Nucleus accumbens (tissue), 56 donors: ENCODE data around the gene CCNB2.
"Not testable (repeated sequence)": the region's sequence is repeated elsewhere in the genome, so short reads cannot be mapped to it uniquely, and the experiment has no call there.

Source experiments
- DNase-seq, 56 donors: peaks; one replicate each; lab custom pipeline; 2025; lab: John Stamatoyannopoulos, UW

Gene CCNB2

GRCh38 chr15:59104912-59105732 lies at the start of gene CCNB2:
Gene CCNB2 (plus strand): TSS chr15:59105146. CDS start chr15:59105269, 123 bp downstream.
- DNase-seq, result peak in 54 of 56 donors; percentile 23 to 92 (median 77)

DNA sequence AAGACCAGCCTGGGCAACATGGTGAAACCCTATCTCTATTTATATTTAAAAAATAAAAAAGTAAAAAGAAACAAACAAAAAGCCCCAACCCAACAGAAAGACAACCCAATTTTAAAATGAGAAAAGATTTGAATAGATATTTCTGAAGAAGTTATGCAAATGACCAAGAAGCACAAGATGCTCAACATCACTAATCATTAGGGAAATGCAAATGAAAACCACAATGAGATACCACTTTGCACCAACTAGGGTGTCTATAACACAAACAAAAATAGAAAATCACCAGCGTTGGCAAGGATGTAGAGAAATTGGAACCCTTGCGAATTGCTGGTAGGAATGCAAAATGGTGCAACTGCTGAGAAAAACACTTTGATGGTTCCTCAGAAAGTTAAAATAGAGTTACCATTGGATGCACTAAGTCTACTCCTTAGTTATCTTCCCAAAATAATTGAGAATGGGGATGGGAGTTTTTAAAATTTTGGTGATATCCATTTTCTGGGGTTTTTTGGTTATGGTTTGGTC lies 45.8 kb upstream of the CCNB2 start:
- no peak for DNase-seq

DNA sequence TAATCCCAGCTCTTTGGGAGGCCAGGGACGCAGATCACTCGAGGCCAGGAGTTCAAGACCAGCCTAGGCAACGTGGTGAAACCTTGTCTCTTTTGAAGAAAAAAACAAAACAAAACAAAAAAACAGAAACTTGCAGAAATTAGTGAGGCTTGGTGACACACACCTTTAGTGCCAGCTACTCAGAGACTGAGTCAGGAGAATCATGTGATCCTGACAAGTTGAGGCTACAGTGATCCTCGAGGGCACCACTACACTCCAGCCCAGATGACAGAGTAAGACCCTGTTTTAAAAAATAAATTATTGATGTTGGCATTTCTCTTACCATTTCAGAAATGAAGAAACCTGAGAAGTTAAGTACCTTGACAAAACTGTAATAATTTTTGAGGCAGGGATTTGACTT lies 44.6 kb upstream of the CCNB2 start:
- no peak for DNase-seq

DNA sequence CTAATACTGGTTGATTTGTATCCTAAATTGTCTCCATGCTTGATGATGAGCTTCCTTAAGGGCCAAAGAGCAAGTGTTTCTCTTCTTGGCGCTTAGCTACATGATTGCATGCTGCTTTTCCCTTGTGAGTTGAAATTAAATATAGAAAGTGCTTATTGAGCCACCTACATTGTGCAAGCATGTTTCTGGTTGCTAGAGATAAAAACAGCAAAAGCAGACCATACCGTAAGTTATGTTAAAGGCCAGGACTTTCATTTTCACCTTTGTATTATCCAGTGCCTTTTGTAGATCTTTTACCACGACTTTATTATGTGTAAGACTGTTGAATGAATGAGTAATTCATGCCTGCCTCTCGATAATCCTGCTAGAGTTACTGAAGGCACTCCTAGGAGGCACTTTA lies 41.9 kb upstream of the CCNB2 start:
- no peak for DNase-seq

- DNase-seq, result no peak
These were observed 35.5 kb upstream of the CCNB2 start for GRCh38 chr15:59069430-59069829.

- DNase-seq, result no peak
These were observed 30.3 kb upstream of the CCNB2 start for GRCh38 chr15:59074607-59075006.

GRCh38 chr15:59087731-59088130 lies 17.2 kb upstream of the CCNB2 start:
- DNase-seq, result no peak

- DNase-seq, result no peak
These were observed 10.9 kb upstream of the CCNB2 start for GRCh38 chr15:59094077-59094476.

DNA sequence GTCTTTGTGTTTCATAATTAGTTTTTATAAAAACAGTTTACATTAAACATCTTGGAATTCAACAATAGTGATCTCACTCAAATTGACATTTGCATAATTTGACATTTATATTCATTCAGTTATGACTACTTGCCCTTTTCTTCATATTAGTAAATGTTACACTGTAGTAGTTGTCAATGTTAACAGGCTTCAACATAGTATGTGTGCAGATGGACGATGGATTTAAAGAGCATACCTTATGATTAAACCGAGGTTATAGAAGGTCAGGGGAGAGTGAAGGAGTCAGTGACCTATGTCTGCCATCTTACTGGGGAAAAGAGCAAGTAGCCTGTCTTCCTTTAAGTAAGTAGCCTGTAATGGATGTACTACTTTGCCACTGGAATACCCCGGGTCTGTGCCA lies 8.5 kb upstream of the CCNB2 start:
- DNase-seq, result no peak

GRCh38 chr15:59099162-59099685 lies 5.7 kb upstream of the CCNB2 start:
- DNase-seq, result no peak

DNA sequence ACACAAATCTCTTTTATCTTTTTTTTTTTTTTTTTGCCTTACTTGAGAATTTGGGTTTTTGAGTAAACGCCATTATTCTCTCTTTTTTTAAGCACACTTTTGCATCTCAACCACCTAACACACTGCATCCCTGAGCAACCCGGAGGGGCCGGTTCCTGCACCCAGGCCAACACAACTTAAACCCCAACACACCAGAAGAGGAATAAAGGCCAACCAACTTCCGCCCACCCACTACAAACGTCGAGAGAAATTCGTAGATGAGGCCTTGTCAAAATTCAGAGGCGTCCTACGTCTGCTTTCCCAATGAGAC lies 389 bp upstream of the CCNB2 start:
- DNase-seq, result peak in 6 of 56 donors; percentile 12 to 51 (median 30)

DNA sequence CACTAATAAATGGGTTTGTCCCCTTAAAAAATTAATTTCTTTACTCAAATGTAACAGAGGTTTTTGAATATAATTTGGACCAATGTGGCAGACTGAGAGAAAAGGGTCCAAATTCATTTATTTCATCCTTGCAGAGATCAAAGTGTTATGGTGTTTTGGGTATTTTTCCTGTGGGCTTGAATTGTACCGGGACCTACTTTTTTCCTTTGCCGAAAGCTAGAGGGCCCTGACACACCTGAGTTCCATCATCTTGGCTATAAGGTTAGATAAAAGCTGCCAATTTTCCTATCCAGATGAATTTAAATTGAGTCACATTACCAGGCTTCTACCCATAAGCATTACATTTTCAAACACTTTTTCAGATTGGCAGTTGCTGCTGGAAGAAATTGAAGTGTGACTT lies 908 bp downstream of the CCNB2 start:
- DNase-seq, result no peak

DNA sequence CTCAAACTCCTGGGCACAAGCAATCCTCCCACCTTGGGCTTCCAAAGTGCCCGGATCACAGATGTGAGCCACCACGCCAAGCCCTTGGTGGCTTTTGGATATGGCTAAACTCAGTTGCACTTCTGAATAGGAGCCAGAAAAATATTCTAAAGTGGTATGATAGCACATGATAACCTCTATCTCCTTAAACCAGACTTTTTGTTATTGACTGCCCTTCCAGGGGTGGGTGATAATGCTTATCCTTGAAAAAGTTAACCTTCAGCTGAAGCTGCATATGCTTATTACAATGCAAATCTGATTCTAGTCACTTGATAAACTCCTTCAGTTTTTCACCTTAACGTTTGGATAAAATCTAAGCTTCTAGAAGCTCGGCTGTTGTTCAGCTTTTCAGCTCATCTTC lies 6.3 kb downstream of the CCNB2 start:
- DNase-seq, result no peak

DNA sequence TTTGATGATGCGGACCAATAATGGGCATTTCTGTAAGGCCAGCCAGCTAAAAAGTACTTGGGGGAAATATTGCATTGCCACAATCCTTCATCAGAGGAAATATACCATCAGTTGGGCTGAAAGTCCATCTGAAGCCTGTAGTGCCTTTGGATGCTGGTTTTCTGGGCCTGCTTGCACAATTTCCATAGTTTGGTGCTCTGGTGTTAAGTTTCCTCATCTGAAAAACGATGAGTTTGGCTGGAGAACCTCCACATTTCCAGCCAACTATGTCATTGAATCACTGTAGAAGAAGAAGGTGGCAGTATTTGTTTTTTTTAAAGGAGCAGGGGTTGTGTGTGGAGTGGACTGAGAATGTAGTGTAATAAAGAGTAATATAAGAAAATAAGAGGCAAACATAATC lies 10.1 kb downstream of the CCNB2 start:
- DNase-seq, result no peak

GRCh38 chr15:59116141-59116540 lies 11.2 kb downstream of the CCNB2 start:
- no peak for DNase-seq

DNA sequence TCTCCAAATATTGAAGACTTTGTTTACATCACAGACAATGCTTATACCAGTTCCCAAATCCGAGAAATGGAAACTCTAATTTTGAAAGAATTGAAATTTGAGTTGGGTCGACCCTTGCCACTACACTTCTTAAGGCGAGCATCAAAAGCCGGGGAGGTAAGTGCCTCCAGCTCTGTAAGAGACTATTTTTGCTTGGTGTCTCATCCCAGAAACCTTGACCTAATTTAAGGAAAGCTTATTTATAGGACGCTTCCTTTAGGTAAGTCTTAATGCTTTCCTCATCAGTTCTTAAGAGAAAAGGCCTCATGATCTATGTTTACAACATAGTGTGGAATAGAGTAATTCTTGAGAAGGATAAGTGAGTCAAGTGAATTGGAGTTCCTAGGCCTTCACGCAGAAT lies 11.8 kb downstream of the CCNB2 start:
- DNase-seq, result no peak

GRCh38 chr15:59119625-59120024 lies 14.7 kb downstream of the CCNB2 start:
- no peak for DNase-seq

DNA sequence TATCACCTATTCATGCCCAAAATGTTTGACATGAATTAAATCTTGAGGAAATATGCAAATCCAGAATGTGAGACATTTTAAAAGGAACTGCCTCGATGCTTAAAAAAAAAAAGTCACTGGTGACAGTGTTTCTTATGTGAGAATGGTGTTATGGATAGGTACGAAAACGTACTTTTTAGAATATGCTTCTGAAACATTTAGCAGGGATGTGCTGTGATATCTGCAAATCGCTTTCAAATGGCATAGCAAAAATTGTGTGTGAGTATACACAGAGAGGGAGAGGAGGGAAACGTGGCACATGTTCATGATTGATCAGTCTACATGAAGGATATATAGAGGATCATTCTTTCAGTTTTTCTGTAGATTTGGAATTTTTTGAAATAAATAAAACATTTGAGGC lies 16.0 kb downstream of the CCNB2 start:
- no peak for DNase-seq

- no peak for DNase-seq
These were observed 19.3 kb downstream of the CCNB2 start for GRCh38 chr15:59124261-59124660.

- not testable (repeated sequence) for DNase-seq
These were observed 20.7 kb downstream of the CCNB2 start for GRCh38 chr15:59125683-59126082.

DNA sequence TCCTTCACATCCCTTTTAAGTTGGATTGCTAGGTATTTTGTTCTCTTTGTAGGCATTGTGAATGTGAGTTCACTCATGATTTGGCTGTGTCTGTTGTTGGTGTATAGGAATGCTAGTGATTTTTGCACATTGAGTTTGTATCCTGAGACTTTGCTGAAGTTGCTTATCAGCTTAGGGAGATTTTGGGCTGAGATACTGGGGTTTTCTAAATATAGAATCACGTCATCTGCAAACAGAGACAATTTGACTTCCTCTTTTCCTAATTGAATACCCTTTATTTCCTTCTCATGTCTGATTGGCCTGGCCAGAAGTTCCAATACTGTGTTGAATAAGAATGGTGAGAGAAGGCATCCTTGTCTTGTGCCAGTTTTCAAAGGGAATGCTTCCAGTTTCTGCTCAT lies 22.3 kb downstream of the CCNB2 start:
- DNase-seq, result not testable (repeated sequence)

- DNase-seq, result no peak
These were observed 26.5 kb downstream of the CCNB2 start for GRCh38 chr15:59131456-59131855.
